GM12873 (cell line): ENCODE data around the gene NRIP3.

Experiments
- TF ChIP-seq, protein P1 (sequence below): IDR thresholded peaks from 2 replicates; pipeline ENCODE4 v1.5.1; 2012; ENCODE audit warnings: low read depth, mild to moderate bottlenecking, moderate library complexity, low read length, control low read depth; ENCODE audit not compliant: insufficient read depth; ENCODE audit errors: missing control alignments

Gene NRIP3

GRCh38 chr11:8987446-8987845 lies 16.4 kb downstream of the NRIP3 start:
- TF ChIP-seq, protein P1, sequence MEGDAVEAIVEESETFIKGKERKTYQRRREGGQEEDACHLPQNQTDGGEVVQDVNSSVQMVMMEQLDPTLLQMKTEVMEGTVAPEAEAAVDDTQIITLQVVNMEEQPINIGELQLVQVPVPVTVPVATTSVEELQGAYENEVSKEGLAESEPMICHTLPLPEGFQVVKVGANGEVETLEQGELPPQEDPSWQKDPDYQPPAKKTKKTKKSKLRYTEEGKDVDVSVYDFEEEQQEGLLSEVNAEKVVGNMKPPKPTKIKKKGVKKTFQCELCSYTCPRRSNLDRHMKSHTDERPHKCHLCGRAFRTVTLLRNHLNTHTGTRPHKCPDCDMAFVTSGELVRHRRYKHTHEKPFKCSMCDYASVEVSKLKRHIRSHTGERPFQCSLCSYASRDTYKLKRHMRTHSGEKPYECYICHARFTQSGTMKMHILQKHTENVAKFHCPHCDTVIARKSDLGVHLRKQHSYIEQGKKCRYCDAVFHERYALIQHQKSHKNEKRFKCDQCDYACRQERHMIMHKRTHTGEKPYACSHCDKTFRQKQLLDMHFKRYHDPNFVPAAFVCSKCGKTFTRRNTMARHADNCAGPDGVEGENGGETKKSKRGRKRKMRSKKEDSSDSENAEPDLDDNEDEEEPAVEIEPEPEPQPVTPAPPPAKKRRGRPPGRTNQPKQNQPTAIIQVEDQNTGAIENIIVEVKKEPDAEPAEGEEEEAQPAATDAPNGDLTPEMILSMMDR: no peak

- TF ChIP-seq, protein P1: no peak
These were observed 18.3 kb downstream of the NRIP3 start for GRCh38 chr11:8985462-8985861.

DNA sequence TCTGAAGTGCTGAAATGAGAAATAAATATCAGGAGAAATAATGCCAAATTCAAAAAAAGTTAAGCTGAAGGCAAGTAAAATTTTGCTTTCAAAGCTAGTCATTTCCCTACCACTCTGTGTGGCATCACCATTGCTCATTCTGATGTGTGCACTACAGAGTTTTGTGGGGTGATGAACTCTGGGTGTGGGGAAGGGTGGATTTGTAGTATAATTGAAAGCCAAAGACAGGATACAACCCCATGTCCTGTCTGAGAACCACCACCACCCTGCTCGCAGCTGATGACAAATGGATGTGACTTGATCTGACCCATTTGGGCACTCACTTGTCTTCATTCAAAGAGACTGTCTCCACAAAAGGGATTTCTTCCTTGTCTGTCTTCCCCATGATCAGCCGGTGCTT lies 20.2 kb downstream of the NRIP3 start:
- TF ChIP-seq, protein P1: no peak

- TF ChIP-seq, protein P1: no peak
These were observed 23.3 kb downstream of the NRIP3 start for GRCh38 chr11:8980485-8980884.

GRCh38 chr11:8973121-8973520 lies 30.7 kb downstream of the NRIP3 start:
- TF ChIP-seq, protein P1: no peak

- TF ChIP-seq, protein P1: no peak
These were observed 31.9 kb downstream of the NRIP3 start for GRCh38 chr11:8971924-8972316.

DNA sequence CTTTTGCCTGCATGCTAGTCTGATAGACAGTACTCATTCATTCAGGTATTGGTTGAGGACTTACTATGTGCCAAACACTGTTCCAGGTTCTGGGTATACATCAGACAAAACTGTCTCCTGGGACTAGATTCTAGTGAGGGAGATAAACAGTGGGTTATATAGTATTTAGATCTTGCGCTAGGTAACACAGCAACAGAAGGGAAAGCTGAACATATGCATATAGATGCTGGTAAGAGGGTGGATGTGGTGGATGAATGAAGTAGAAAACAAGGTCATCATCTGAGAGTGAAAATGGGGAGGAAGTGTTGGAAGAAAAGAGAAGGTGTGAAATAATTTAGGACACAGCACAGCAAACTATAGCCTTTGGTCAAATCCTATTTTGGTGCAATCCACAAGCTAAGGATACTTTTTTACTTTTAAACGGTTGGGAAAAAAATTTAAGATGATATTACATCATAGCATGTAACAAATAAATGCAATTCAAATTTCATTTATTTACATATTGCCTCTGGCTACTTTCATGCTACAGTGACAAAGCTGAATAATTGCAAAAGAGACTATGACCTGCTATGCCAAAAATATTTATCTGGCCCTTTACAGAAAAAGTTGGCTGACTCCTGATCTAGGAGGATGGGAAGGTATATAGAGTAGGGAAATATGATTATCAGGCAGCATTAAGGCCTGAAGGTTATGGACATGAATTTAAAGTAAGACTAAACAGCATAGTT lies 32.4 kb downstream of the NRIP3 start:
- TF ChIP-seq, protein P1: no peak

DNA sequence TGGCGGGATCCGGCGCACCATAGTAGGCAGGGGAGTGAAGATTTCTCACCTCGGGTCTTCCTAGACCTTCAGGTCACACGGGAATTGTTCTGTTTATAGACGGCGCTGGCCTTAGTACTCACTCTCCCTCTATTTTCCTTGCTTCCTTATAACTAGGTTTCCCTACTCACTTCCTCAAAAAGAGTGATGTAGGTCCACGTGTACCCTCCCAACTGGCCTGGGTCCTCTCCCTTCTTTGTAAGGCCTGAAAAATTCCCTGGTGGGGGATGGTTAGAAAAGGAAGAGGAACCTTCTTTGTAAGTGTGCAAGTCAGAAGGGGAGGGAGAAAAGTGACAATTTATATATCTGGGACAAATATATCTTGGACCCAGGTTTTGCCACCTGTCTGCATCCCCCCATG lies 36.6 kb downstream of the NRIP3 start:
- TF ChIP-seq, protein P1: no peak
